ENCODE data around the gene ZNF385D. TPM values are rescaled to one million over a fixed set of nuclear protein-coding genes. Genes with fewer than 3 reads are reported as not detected.

The ZNF385D gene
- total and polyA plus RNA-seq, 2 donors from 2014 or later = 1.4 to 8.9 TPM

DNA sequence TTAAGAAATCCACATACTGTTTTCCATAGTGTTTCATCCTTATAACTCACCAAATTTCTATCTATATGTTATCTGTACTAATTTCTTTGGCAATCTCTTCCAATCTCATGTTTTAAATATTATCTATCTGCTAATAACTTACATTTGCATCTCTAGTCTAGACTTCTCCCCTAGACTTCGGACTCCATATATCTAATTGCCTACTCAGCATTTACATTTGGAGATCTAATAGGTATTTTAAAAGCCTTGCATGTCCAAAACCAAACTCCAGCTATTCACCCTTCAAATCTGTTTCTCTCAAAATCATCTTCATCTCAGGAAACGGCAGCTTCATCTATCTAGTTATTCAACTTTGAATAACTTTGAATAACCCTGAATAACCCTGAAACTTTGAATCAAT, 35.3 kb downstream of the ZNF385D start:
- TF ChIP-seq, protein P1, sequence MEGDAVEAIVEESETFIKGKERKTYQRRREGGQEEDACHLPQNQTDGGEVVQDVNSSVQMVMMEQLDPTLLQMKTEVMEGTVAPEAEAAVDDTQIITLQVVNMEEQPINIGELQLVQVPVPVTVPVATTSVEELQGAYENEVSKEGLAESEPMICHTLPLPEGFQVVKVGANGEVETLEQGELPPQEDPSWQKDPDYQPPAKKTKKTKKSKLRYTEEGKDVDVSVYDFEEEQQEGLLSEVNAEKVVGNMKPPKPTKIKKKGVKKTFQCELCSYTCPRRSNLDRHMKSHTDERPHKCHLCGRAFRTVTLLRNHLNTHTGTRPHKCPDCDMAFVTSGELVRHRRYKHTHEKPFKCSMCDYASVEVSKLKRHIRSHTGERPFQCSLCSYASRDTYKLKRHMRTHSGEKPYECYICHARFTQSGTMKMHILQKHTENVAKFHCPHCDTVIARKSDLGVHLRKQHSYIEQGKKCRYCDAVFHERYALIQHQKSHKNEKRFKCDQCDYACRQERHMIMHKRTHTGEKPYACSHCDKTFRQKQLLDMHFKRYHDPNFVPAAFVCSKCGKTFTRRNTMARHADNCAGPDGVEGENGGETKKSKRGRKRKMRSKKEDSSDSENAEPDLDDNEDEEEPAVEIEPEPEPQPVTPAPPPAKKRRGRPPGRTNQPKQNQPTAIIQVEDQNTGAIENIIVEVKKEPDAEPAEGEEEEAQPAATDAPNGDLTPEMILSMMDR (IDR thresholded peaks at IDR 0.05; ENCODE audit: borderline replicate concordance, extremely low read depth, insufficient read depth) = no peak
- Histone ChIP-seq H3K36me3 (ENCODE audit: control insufficient read depth in 2 of 3, insufficient read depth in 3 of 3, low read length in 3 of 3) (no peaks in the 10 kb centered on the region), H3K27ac (ENCODE audit: low read depth in 2 of 2, low read length in 2 of 2) (no peak overlapping the region), H3K4me1 (ENCODE audit: control insufficient read depth in 2 of 3, insufficient read depth in 2 of 3, low read depth in 1 of 3, low read length in 3 of 3) (no peaks in the 10 kb centered on the region), H3K27me3 (ENCODE audit: control insufficient read depth, insufficient read depth, low read length) (no peaks in the 10 kb centered on the region), H3K4me3 (ENCODE audit: low read length in 3 of 3) (no peak overlapping the region), H3K9ac (ENCODE audit: low read length in 3 of 3) (no peak overlapping the region), H3K9me3 (ENCODE audit: control insufficient read depth in 2 of 3, insufficient read depth in 1 of 3, low read length in 3 of 3) (no peaks in the 10 kb centered on the region)
- intact Hi-C loops (cut with DNase I) = no loop called here
- DNase-seq (no peak), FAIRE-seq (no peak)

DNA sequence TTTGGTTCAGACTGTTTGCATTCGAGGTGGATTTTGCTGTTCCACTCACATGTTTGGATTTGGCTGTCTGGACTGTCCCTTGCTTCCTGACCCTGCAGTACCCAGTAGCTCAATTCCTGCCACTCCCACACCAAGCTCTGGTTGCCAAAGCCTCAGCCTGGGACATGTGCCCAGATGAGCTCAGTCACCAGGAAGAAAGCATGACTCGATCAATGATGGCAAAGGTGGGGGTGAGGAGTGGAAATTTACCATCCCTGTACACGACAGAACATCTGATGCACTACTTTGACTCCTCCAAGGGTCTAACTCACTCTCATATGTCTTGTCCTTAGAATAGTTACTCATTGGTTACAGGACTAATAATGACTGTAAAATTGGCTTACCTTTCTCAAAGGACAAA, 45.2 kb downstream of the ZNF385D start:
- FAIRE-seq (no peak), DNase-seq (no peak)
- H3K27ac ChIP-seq (ENCODE audit: low read depth in 2 of 2, low read length in 2 of 2) = no peak overlapping the region
- TF ChIP-seq, protein P1 (IDR thresholded peaks at IDR 0.05; ENCODE audit: borderline replicate concordance, extremely low read depth, insufficient read depth) = no peak
- no peaks in the 10 kb centered on the region for H3K9me3 ChIP-seq (ENCODE audit: control insufficient read depth in 2 of 3, insufficient read depth in 1 of 3, low read length in 3 of 3)
- H3K27me3 ChIP-seq (ENCODE audit: control insufficient read depth, insufficient read depth, low read length) = no peaks in the 10 kb centered on the region
- no peak overlapping the region for H3K4me3 ChIP-seq (ENCODE audit: low read length in 3 of 3)
- no peaks in the 10 kb centered on the region for H3K36me3 ChIP-seq (ENCODE audit: control insufficient read depth in 2 of 3, insufficient read depth in 3 of 3, low read length in 3 of 3)
- intact Hi-C loops (cut with DNase I) = no loop called here
- no peaks in the 10 kb centered on the region for H3K4me1 ChIP-seq (ENCODE audit: control insufficient read depth in 2 of 3, insufficient read depth in 2 of 3, low read depth in 1 of 3, low read length in 3 of 3)
- no peak overlapping the region for H3K9ac ChIP-seq (ENCODE audit: low read length in 3 of 3)

DNA sequence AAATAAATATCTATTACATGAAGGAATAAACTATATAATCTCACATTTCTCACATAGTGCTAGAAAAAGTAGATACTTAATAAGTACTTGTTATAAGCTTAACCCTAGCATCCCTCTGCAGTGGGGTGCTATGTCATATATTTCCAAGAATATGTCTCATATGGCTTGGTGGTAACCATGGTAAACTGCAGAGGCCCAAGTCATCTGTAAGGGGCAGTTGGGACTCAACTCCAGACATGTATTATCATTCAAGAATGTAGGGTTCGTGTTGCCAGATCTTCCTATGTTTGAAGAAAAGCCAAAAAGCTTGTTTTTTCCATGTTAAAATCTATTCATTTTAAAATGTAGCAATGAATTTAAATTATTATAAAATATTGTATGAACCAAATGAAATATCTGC, 46.2 kb downstream of the ZNF385D start:
- H3K9me3 ChIP-seq (ENCODE audit: control insufficient read depth in 2 of 3, insufficient read depth in 1 of 3, low read length in 3 of 3) = no peaks in the 10 kb centered on the region
- intact Hi-C loops (cut with DNase I) = no loop called here
- TF ChIP-seq, protein P1 (IDR thresholded peaks at IDR 0.05; ENCODE audit: borderline replicate concordance, extremely low read depth, insufficient read depth) = no peak
- H3K27me3 ChIP-seq (ENCODE audit: control insufficient read depth, insufficient read depth, low read length) = no peaks in the 10 kb centered on the region
- no peak overlapping the region for H3K9ac ChIP-seq (ENCODE audit: low read length in 3 of 3)
- no peaks in the 10 kb centered on the region for H3K36me3 ChIP-seq (ENCODE audit: control insufficient read depth in 2 of 3, insufficient read depth in 3 of 3, low read length in 3 of 3)
- H3K4me3 ChIP-seq (ENCODE audit: low read length in 3 of 3) = no peak overlapping the region
- no peaks in the 10 kb centered on the region for H3K4me1 ChIP-seq (ENCODE audit: control insufficient read depth in 2 of 3, insufficient read depth in 2 of 3, low read depth in 1 of 3, low read length in 3 of 3)
- H3K27ac ChIP-seq (ENCODE audit: low read depth in 2 of 2, low read length in 2 of 2) = no peak overlapping the region
- DNase-seq = no peak
- no peak for FAIRE-seq

DNA sequence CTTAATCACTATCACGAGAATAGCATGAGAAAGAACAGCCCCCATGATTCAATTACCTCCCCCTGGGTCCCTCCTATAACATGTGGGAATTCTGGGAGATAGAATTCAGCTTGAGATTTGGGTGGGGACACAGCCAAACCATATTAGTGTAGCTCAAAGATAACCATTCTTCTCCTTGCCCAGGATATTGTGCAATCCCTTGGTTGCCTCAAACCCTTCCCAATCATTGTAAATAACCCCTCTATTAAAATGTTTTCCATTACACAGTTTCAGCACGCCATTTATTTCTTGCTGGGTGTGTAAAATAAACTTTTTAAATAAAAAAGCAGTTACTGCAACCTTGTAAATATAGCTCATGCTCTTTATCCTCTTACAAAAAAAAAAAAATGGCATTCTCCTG, 47.7 kb downstream of the ZNF385D start:
- no peak for FAIRE-seq
- no peaks in the 10 kb centered on the region for H3K36me3 ChIP-seq (ENCODE audit: control insufficient read depth in 2 of 3, insufficient read depth in 3 of 3, low read length in 3 of 3)
- intact Hi-C loops (cut with DNase I) = no loop called here
- no peak for DNase-seq
- no peak overlapping the region for H3K27ac ChIP-seq (ENCODE audit: low read depth in 2 of 2, low read length in 2 of 2)
- no peak overlapping the region for H3K4me3 ChIP-seq (ENCODE audit: low read length in 3 of 3)
- H3K27me3 ChIP-seq (ENCODE audit: control insufficient read depth, insufficient read depth, low read length) = no peaks in the 10 kb centered on the region
- no peaks in the 10 kb centered on the region for H3K4me1 ChIP-seq (ENCODE audit: control insufficient read depth in 2 of 3, insufficient read depth in 2 of 3, low read depth in 1 of 3, low read length in 3 of 3)
- no peaks in the 10 kb centered on the region for H3K9me3 ChIP-seq (ENCODE audit: control insufficient read depth in 2 of 3, insufficient read depth in 1 of 3, low read length in 3 of 3)
- no peak overlapping the region for H3K9ac ChIP-seq (ENCODE audit: low read length in 3 of 3)
- TF ChIP-seq, protein P1 (IDR thresholded peaks at IDR 0.05; ENCODE audit: borderline replicate concordance, extremely low read depth, insufficient read depth) = no peak
